A673 (cell line): ENCODE data around the gene KMT2C.

Experiments used
- CTCF ChIP-seq: fragments of 300-800, 200-600 bp; sonication (generic); conservative IDR thresholded peaks from 2 replicates; pipeline ENCODE4 v1.5.1; 2017; ENCODE audit warnings: low read depth, mild to moderate bottlenecking, antibody characterized with exemption, low read length, moderate library complexity, mixed read lengths
- EZH2 ChIP-seq: fragments of 200-600 bp; sonication (generic); IDR thresholded peaks from 2 replicates; pipeline ENCODE4 v1.6.1; 2017; ENCODE audit warnings: borderline replicate concordance, low read depth, mild to moderate bottlenecking, mixed read lengths, antibody characterized with exemption, low read length; ENCODE audit not compliant: poor library complexity, severe bottlenecking

- TF ChIP-seq EZH2 (no peak), CTCF (no peak)
Measured at GRCh38 chr7:152093717-152094116, 342.1 kb downstream of the KMT2C start.
